ENCODE data around the gene CLIC4.
"Not testable (repeated sequence)": the region's sequence is repeated elsewhere in the genome, so short reads cannot be mapped to it uniquely, and the experiment has no call there.

Gene CLIC4

GRCh38 chr1:24744911-24745710 lies at the start of gene CLIC4:
TSS of gene CLIC4 (plus strand) at chr1:24745447. CDS start at chr1:24745554, 107 bp downstream.
- DNase-seq, result peak; percentile 86

- DNase-seq, result peak; percentile 67
Measured at GRCh38 chr1:24696041-24696755, 49.0 kb upstream of the CLIC4 start.

GRCh38 chr1:24696756-24697330 lies 48.4 kb upstream of the CLIC4 start:
- DNase-seq, result no peak

GRCh38 chr1:24697453-24698001 lies 47.7 kb upstream of the CLIC4 start:
- DNase-seq, result not testable (repeated sequence)

GRCh38 chr1:24698326-24698725 lies 46.9 kb upstream of the CLIC4 start:
- DNase-seq, result not testable (repeated sequence)

- no peak for DNase-seq
Measured at GRCh38 chr1:24699628-24700027, 45.6 kb upstream of the CLIC4 start.

GRCh38 chr1:24702511-24703293 lies 42.5 kb upstream of the CLIC4 start:
- peak; percentile 91 for DNase-seq

GRCh38 chr1:24704411-24705259 lies 40.6 kb upstream of the CLIC4 start:
- no peak for DNase-seq

- no peak for DNase-seq
Measured at GRCh38 chr1:24705260-24706073, 39.8 kb upstream of the CLIC4 start.

GRCh38 chr1:24706074-24706389 lies 39.2 kb upstream of the CLIC4 start:
- not testable (repeated sequence) for DNase-seq

GRCh38 chr1:24707687-24708086 lies 37.6 kb upstream of the CLIC4 start:
- DNase-seq, result no peak

- DNase-seq, result no peak
Measured at GRCh38 chr1:24708938-24709337, 36.3 kb upstream of the CLIC4 start.

- no peak for DNase-seq
Measured at GRCh38 chr1:24709791-24710441, 35.3 kb upstream of the CLIC4 start.

GRCh38 chr1:24711329-24711728 lies 33.9 kb upstream of the CLIC4 start:
- DNase-seq, result no peak

- no peak for DNase-seq
Measured at GRCh38 chr1:24713176-24713575, 32.1 kb upstream of the CLIC4 start.

- DNase-seq, result no peak
Measured at GRCh38 chr1:24713736-24714135, 31.5 kb upstream of the CLIC4 start.

- DNase-seq, result no peak
Measured at GRCh38 chr1:24714859-24715520, 30.3 kb upstream of the CLIC4 start.

GRCh38 chr1:24715658-24716057 lies 29.6 kb upstream of the CLIC4 start:
- DNase-seq, result no peak

GRCh38 chr1:24717887-24718650 lies 27.2 kb upstream of the CLIC4 start:
- no peak for DNase-seq

All from NCI-H524 treated with DMSO at 0.1 percent for 48 hours (cell line).